Rectal smooth muscle tissue (tissue), 1 donor: ENCODE results near the gene SLC12A7.
A peak's percentile ranks its signal among the peaks of the same experiment; 100 is the strongest.
"Not testable (repeated sequence)": the region's sequence is repeated elsewhere in the genome, so short reads cannot be mapped to it uniquely, and the experiment has no call there.

Source experiments
- H3K27ac ChIP-seq: one replicate; pipeline ENCODE4 v1.7.0; 2013; ENCODE audit warnings: low read depth, low read length, inconsistent platforms
- H3K27me3 ChIP-seq: one replicate; pipeline ENCODE4 v1.7.0; 2013; ENCODE audit warnings: low read length; ENCODE audit not compliant: control insufficient read depth, insufficient read depth
- H3K36me3 ChIP-seq: one replicate; pipeline ENCODE4 v1.7.0; 2013; ENCODE audit warnings: low read length; ENCODE audit not compliant: control insufficient read depth, insufficient read depth
- H3K4me1 ChIP-seq: one replicate; pipeline ENCODE4 v1.7.0; 2013; ENCODE audit warnings: low read length; ENCODE audit not compliant: control insufficient read depth, insufficient read depth
- H3K4me3 ChIP-seq: one replicate; pipeline ENCODE4 v1.7.0; 2013; ENCODE audit warnings: low read length
- H3K9ac ChIP-seq: one replicate; pipeline ENCODE4 v1.7.0; 2013; ENCODE audit warnings: low read length

SLC12A7 gene

DNA sequence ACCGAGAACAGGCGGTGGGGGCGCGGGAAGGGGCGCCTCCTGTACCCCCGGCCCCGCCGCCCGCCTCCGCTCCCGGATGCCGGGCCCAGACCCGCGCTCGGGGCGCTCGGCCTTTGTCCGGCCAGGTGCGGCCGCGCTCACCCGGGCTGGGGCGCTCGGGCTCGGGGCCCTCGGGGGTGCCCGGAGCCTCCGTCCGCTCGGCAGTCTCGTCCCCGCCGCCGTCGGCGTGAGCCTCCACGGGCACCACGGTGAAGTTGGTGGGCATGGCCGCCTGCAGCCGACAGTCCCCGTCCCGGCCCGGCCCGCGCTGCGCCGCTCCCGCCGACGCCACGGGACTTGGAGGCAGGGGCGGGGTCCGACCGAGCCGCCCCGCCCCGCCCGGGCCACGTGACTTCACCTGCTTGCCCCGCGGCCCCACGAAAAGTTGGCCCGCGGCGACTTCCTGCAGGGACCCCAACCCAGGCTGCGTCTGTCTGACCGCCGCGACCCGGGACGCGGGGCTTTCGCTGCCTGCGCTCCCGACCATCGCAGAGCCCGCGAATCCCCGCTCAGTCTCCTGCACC lies at the start of gene SLC12A7:
TSS of gene SLC12A7 (minus strand) at position 337 of the 563 bp plus-strand sequence. CDS start at position 265, 72 bp downstream.
- peak within 1 kb of the TSS; percentile 66 for H3K9ac ChIP-seq
- H3K4me3 ChIP-seq = peak within 1 kb of the TSS; percentile 82
- peak within 1 kb of the TSS; percentile 64 for H3K27ac ChIP-seq
- no peaks in the 10 kb centered on the region for H3K27me3 ChIP-seq
- H3K36me3 ChIP-seq = no peaks in the 10 kb centered on the region
- peaks cover 3% of the 10 kb centered on the region for H3K4me1 ChIP-seq

DNA sequence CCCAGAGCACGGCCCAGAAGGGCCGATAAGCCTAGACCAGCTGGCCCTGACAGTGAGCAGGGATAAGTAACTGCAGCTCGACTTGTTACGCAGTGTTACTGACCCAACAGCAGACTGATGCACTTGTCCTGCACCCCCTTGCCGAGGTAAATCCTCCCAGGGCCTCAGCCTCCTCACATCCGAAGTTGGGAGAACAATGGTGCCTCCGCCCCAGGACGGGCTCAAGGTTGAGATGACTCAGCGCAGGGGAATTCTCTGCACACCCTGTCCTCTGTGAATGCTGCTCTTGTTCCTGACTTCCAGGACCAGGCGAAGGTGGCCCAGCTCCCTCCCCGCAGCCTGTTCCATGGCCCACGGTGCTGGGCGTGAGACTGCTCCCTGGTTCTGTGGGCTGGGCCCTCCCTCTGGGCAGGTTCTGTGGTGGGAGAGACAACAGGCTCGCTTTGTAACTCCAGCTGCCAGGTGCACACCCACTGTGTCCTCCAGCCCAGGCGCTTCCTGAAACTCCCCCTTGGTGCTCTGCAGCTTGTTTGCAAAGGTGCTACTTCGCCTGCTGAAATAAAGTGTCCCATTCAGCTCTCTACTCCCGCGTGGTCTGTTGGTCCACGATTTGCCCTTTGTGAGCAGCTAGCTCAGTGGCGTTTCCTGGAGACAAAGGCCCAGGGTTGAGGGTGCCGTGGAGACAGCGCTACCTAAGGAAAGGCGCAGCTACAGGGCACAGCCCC lies 49.4 kb upstream of the SLC12A7 start:
- peaks cover 7% of the 10 kb centered on the region for H3K27me3 ChIP-seq
- no peaks in the 10 kb centered on the region for H3K4me1 ChIP-seq
- no peak overlapping the region for H3K9ac ChIP-seq
- H3K36me3 ChIP-seq = no peaks in the 10 kb centered on the region
- no peak overlapping the region for H3K4me3 ChIP-seq
- H3K27ac ChIP-seq = no peak overlapping the region

DNA sequence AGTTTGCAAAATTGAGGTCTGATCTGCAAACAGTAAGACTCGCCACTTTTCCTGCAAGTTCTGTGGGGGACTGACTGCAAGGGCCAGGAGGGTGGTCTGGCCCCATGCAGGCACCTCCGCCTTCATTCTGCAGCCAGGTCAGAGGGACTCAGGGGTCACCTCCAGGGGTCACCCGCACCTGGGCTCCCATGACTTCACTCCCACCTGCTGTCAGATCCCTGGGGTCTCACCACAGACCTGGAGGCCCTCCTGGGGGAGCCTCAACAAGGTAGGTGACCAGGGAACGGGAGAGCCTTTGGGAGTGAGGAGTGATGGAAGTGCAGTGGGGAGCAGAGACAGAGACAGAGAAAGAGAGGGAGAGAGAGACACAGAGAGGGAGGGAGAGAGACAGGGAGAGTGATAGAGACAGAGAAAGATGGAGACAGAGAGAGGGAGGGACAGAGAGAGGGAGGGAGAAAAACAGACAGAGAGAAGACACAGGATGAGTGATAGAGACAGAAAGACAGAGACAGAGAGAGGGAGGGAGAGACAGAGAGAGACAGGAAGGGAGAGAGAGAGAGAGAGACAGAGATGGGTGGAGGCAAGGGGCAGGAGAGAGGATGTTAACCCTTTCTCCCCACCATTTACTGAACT lies 48.0 kb upstream of the SLC12A7 start:
- Histone ChIP-seq H3K36me3 (no peaks in the 10 kb centered on the region), H3K4me3 (no peak overlapping the region), H3K27me3 (peaks cover 11% of the 10 kb centered on the region), H3K9ac (no peak overlapping the region), H3K27ac (no peak overlapping the region), H3K4me1 (no peaks in the 10 kb centered on the region)

DNA sequence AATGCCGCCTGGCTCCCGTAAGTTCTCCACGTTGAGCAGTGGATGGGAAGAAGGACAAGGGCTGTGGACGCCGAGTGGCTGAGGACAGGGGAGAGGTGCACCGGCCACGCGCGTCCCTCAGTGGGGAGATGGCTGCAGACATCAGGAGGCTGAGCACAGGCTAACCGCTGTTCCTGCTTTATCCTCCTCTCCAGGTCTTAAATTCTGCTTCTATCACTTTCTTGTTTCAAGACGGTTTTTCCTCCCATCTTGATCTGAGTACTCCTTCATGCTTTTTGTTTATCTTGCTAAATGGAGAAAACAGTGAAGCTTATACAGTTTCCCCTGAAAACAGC lies 47.4 kb upstream of the SLC12A7 start:
- no peak overlapping the region for H3K9ac ChIP-seq
- H3K36me3 ChIP-seq = no peaks in the 10 kb centered on the region
- H3K4me1 ChIP-seq = no peaks in the 10 kb centered on the region
- H3K27me3 ChIP-seq = peaks cover 14% of the 10 kb centered on the region
- H3K27ac ChIP-seq = no peak overlapping the region
- H3K4me3 ChIP-seq = no peak overlapping the region

DNA sequence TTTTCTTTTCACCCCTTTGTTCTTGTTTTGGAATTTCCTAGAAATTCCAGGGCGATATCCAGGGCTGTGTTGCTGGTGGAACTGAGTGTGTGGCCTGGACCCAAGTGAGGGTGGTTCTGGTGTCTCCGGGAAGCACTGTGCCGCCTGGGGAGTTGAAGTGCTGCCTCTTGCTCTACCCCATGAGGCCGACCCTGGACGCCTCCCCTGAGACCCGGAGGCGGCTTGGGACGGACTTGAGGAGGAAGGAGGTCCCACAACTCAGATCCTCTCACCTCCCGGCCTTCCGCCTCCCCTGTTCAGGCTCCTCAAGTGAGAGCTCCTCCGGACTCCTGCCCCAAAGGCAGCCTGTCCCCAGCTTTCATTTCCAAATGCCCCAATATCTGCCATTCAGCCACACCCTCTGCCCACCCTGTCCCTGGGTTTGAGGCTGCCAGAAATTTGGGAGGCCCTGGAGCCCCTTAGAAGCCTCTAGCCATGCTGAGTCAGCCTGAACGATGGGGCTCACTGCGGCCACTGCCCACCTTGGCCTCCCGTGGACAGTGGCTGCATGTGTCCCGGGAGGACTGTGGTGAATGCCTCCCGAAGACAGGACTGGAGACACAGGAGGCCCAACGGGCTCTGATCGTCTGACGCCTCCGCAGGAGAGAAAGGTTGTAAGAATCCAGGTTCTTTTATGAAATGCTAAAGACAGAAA lies 46.9 kb upstream of the SLC12A7 start:
- H3K27ac ChIP-seq = no peak overlapping the region
- no peaks in the 10 kb centered on the region for H3K4me1 ChIP-seq
- H3K36me3 ChIP-seq = no peaks in the 10 kb centered on the region

DNA sequence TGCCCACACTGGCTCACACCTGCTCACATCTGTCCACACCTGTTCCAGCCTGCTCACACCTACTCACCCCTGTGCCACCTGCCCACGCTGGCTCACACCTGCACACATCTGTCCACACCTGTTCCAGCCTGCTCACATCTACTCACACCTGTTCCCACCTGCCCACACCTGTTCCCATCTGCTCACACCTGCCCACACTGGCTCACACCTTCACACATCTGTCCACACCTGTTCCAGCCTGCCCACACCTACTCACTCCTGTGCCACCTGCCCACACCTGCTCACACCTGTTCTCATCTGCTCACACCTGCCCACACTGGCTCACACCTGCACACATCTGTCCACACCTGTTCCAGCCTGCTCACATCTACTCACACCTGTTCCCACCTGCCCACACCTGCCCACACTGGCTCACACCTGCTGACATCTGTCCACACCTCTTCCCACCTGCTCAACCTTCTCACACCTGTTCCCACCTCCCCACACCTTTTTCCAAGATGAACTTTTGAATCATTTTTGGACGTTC lies 45.7 kb upstream of the SLC12A7 start:
- H3K9ac ChIP-seq, H3K36me3 ChIP-seq, H3K27ac ChIP-seq, H3K4me1 ChIP-seq, H3K4me3 ChIP-seq: not testable (repeated sequence)
- peaks cover 20% of the 10 kb centered on the region for H3K27me3 ChIP-seq

More for the DNA sequence above, 46.9 kb upstream of the SLC12A7 start:
- Histone ChIP-seq H3K27me3 (peaks cover 19% of the 10 kb centered on the region), H3K9ac (no peak overlapping the region), H3K4me3 (no peak overlapping the region)

DNA sequence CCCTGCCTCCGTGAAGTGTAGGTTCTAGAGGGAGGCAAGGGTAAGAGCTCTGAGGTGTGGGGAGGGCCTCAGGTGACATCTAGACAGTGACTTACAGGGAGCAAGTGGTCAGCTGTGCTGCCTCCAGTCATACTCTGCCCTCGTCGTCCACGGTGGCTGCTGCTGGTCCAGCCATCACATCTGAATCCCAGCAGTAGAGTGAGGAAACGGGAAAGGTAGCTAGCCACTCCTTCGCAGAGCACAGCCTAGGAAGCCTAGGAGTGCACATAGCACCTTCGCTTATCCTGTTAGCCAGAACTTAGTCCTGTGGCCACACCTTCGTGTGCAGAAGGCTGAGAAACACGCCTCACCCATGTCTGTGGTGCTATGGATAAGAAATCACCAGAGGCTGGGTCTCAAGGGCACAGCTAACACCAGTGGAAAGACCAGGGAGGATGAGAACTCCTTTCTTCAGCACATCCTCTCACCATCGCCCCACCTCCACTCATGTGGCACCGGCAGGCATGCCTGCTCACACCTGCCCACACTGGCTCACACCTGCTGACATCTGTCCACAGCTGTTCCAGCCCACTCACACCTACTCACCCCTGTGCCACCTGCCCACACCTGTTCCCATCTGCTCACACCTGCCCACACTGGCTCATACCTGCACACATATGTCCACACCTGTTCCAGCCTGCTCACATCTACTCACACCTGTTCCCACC lies 45.0 kb upstream of the SLC12A7 start:
- Histone ChIP-seq H3K4me1 (no peaks in the 10 kb centered on the region), H3K36me3 (no peaks in the 10 kb centered on the region), H3K9ac (no peak overlapping the region), H3K4me3 (no peak overlapping the region), H3K27me3 (peaks cover 20% of the 10 kb centered on the region), H3K27ac (no peak overlapping the region)

DNA sequence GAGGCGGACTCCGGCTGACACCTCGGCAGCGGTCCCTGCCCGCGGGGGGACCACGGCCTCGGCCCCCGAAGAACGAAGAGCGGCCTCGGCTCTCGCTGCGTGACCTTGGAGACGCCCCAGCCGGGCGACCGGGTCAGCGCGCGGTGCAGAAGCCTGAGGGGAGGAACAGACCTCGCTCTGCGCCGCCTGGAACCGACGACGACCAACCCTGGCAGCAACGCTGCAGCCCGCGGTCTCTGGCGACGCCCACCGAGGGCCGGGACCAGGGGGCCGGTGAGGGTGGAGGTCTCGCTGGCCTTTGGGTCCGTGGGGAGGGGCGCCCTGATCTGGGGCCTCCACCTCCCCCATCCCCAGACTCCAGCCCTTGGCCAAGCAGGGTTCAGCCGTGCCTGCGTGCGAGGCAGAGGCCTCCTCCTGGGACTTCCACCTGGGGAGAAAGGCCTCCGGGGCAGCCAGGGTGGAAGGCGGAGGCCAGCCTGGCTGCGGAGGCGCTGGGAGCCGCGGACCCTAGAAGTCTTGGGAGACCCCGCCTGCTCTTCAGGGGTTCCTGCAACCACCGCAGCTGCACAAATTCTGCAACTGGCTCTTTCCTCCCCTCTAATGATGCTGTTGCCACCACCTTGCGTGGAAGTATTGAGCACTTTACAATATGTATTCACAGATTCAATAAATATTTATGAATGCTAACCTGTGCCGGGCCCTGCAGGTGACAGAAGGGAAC lies 44.3 kb upstream of the SLC12A7 start:
- no peak overlapping the region for H3K4me3 ChIP-seq
- H3K27me3 ChIP-seq = peaks cover 20% of the 10 kb centered on the region
- no peaks in the 10 kb centered on the region for H3K36me3 ChIP-seq
- H3K4me1 ChIP-seq = no peaks in the 10 kb centered on the region
- no peak overlapping the region for H3K9ac ChIP-seq
- no peak overlapping the region for H3K27ac ChIP-seq

DNA sequence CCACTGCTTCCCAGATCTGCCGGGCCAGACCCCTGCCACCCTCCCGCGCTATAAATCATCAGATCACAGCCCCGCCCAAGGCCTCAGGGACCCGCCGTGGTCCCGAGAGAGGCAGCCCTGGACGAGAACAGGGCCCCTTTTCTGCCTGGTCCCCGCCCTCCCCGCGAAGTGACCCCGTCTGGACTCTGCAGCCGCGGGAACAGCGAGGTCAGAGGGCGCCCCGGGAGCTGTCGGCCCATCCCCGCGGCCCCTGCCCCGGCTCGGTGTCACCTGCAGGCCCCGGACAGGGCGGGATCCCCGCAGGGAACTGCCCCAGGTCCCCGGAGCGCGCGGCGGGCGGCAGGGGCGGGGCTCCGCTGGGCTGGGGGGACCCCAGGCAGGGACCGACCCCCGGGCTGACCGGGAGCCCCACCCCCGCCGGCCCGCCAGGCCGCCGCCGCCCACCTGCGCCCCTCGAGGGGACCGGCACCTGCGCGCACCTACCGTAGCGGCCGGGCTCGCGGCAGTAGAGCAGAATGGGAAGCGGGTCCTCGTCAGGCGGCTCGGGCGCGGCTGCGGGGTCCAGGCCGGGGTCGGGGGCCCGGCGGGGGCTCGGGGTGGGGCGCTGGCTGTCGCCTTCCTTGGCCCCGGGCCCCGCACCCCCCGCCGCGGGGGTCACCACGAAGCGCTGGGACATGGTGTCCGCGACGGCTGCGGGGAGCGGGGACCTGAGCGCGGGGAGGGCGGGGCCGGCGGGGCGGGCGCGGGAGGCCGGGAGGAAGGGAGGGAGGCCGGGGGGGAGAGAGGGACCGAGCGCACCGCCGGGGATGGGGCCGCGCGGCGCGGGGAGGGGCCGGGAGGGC lies 43.5 kb upstream of the SLC12A7 start:
- Histone ChIP-seq H3K27ac (no peak overlapping the region), H3K27me3 (peaks cover 20% of the 10 kb centered on the region), H3K4me3 (no peak overlapping the region), H3K9ac (no peak overlapping the region), H3K4me1 (no peaks in the 10 kb centered on the region), H3K36me3 (no peaks in the 10 kb centered on the region)

DNA sequence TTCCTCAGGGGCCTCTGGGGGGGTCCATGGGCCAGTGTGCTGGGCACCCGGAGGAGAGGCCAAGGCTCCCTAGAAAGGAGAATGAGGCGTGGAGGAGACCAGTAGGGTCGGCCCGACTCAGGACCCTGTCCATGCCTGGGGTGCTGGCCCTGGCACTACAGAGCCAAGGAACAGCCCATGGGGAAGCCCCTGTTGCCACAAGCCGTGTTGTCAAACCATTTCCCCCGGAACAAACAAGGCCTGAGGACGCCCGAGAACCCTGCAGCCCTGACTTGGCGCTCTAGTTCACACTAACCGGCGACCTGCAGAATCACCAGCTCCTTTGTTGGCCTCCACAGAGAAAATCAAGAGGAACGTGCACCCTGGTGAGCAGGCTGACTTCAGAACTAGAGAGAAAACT lies 41.6 kb upstream of the SLC12A7 start:
- Histone ChIP-seq H3K27me3 (peaks cover 20% of the 10 kb centered on the region), H3K4me1 (no peaks in the 10 kb centered on the region)

DNA sequence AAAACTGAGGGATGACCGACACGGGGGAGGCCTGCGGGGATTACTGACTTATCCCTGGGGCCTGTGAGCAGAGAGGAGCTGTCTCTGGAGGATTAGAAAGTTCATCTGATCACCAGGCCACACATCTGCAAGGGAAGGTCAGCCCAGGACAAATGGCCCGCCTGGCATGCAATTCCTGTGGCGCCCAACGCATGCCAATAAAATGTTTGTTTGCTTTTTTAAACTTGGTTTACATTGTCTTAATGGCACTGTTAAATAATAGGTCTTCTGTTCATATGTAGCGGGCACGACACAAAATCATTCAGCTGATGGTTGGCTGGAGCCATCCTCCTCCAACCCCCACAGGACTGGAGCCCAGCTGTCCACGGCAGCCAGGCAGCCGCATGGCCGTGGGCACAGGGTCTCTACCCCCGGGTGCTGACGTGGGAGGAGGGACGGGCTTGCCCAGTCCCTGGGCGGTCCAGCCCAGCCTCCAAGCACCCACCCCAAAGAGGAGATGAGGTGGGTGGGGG lies 41.0 kb upstream of the SLC12A7 start:
- no peak overlapping the region for H3K9ac ChIP-seq
- H3K27ac ChIP-seq = no peak overlapping the region
- no peaks in the 10 kb centered on the region for H3K36me3 ChIP-seq
- H3K4me3 ChIP-seq = no peak overlapping the region
- peaks cover 20% of the 10 kb centered on the region for H3K27me3 ChIP-seq
- H3K4me1 ChIP-seq = no peaks in the 10 kb centered on the region

More for the DNA sequence above, 41.6 kb upstream of the SLC12A7 start:
- Histone ChIP-seq H3K27ac (no peak overlapping the region), H3K4me3 (no peak overlapping the region), H3K9ac (no peak overlapping the region), H3K36me3 (no peaks in the 10 kb centered on the region)
